ENCODE data around the gene ALDOB. TPM values are rescaled to one million over a fixed set of nuclear protein-coding genes. Genes with fewer than 3 reads are reported as not detected.
A peak's percentile ranks its signal among the peaks of the same experiment; 100 is the strongest.

Gene ALDOB
- total and polyA plus RNA-seq, 2 of the 13 experiments (the other 11 are each of a cell fraction or from before 2014, with no cell fraction given), result 0.29 to 0.97 TPM

DNA sequence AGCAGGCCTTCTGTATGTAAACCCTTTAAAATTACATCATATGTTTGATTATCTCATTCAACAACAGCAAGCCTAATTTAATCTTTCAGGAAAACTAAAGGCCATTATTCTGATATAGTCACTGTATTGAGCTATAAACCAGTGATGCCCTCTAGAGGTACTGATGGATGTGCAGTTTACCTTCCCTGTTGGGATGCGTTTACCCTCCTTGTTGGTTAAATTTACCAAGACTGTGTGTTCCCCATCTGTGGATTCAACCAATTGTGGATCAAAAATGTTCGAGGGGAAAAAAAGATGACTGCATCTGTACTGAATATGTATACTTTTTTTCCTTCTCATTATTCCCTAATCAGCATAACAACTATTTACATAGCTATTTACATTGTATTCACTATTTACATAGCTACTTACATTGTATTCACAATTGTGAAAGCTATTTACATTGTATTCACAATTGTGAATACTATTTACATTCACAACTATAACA, 47.0 kb downstream of the ALDOB start (continued):
- TF ChIP-seq, protein P1, sequence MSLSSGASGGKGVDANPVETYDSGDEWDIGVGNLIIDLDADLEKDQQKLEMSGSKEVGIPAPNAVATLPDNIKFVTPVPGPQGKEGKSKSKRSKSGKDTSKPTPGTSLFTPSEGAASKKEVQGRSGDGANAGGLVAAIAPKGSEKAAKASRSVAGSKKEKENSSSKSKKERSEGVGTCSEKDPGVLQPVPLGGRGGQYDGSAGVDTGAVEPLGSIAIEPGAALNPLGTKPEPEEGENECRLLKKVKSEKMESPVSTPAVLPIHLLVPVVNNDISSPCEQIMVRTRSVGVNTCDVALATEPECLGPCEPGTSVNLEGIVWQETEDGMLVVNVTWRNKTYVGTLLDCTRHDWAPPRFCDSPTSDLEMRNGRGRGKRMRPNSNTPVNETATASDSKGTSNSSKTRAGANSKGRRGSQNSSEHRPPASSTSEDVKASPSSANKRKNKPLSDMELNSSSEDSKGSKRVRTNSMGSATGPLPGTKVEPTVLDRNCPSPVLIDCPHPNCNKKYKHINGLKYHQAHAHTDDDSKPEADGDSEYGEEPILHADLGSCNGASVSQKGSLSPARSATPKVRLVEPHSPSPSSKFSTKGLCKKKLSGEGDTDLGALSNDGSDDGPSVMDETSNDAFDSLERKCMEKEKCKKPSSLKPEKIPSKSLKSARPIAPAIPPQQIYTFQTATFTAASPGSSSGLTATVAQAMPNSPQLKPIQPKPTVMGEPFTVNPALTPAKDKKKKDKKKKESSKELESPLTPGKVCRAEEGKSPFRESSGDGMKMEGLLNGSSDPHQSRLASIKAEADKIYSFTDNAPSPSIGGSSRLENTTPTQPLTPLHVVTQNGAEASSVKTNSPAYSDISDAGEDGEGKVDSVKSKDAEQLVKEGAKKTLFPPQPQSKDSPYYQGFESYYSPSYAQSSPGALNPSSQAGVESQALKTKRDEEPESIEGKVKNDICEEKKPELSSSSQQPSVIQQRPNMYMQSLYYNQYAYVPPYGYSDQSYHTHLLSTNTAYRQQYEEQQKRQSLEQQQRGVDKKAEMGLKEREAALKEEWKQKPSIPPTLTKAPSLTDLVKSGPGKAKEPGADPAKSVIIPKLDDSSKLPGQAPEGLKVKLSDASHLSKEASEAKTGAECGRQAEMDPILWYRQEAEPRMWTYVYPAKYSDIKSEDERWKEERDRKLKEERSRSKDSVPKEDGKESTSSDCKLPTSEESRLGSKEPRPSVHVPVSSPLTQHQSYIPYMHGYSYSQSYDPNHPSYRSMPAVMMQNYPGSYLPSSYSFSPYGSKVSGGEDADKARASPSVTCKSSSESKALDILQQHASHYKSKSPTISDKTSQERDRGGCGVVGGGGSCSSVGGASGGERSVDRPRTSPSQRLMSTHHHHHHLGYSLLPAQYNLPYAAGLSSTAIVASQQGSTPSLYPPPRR (CRISPR knock-in tag; IDR thresholded peaks at IDR 0.05; ENCODE audit: borderline replicate concordance), result 0 out of 2 replicates have a peak, but pooled peaks have one; percentile 48
- peak; percentile 77 for TF ChIP-seq GATAD2A (CRISPR knock-in tag; IDR thresholded peaks at IDR 0.05)
- peak in 1 of 2 experiments; percentile 14; a peak in 1 of 4 replicates for TF ChIP-seq NR2F1 (CRISPR knock-in tag; IDR thresholded peaks at IDR 0.05)
- TF ChIP-seq FOXK1 (CRISPR knock-in tag; IDR thresholded peaks at IDR 0.05; ENCODE audit: borderline replicate concordance, low read depth), result peak; percentile 52; the same call in 1 of the 2 replicates
- peak; percentile 43 for TF ChIP-seq ASH2L (IDR thresholded peaks at IDR 0.05; ENCODE audit: insufficient read length, low read depth, low read length)
- TF ChIP-seq SOX13 (IDR thresholded peaks at IDR 0.05), result 0 out of 2 replicates have a peak, but pooled peaks have one; percentile 16
- TF ChIP-seq SOX13 (CRISPR knock-in tag; conservative IDR thresholded peaks at IDR 0.05 in 1 of 2, IDR thresholded peaks at IDR 0.05 in 1 of 2), result peak in 1 of 2 experiments; percentile 65; a peak in 2 of 4 replicates
- 0 out of 2 replicates have a peak, but pooled peaks have one; percentile 21 for TF ChIP-seq KAT8 (CRISPR knock-in tag; IDR thresholded peaks at IDR 0.05)
- TF ChIP-seq MAFF (IDR thresholded peaks at IDR 0.05; ENCODE audit: low read depth, low read length), result peak; percentile 44; the same call in 1 of the 2 replicates
- peak; percentile 10; the same call in 1 of the 2 replicates for TF ChIP-seq SIX1 (CRISPR knock-in tag; IDR thresholded peaks at IDR 0.05; ENCODE audit: borderline replicate concordance)
- no peak for TF ChIP-seq SOX6 (IDR thresholded peaks at IDR 0.05)
- TF ChIP-seq SOX6 (CRISPR knock-in tag; IDR thresholded peaks at IDR 0.05), result peak; percentile 78
- TF ChIP-seq, protein P2, sequence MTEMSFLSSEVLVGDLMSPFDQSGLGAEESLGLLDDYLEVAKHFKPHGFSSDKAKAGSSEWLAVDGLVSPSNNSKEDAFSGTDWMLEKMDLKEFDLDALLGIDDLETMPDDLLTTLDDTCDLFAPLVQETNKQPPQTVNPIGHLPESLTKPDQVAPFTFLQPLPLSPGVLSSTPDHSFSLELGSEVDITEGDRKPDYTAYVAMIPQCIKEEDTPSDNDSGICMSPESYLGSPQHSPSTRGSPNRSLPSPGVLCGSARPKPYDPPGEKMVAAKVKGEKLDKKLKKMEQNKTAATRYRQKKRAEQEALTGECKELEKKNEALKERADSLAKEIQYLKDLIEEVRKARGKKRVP (CRISPR knock-in tag; IDR thresholded peaks at IDR 0.05), result 0 out of 4 replicates have a peak, but pooled peaks of 1 of the 2 experiments have one; percentile 38
- TF ChIP-seq ELF3 (CRISPR knock-in tag; IDR thresholded peaks at IDR 0.05), result peak; percentile 41
- TF ChIP-seq, protein P3, sequence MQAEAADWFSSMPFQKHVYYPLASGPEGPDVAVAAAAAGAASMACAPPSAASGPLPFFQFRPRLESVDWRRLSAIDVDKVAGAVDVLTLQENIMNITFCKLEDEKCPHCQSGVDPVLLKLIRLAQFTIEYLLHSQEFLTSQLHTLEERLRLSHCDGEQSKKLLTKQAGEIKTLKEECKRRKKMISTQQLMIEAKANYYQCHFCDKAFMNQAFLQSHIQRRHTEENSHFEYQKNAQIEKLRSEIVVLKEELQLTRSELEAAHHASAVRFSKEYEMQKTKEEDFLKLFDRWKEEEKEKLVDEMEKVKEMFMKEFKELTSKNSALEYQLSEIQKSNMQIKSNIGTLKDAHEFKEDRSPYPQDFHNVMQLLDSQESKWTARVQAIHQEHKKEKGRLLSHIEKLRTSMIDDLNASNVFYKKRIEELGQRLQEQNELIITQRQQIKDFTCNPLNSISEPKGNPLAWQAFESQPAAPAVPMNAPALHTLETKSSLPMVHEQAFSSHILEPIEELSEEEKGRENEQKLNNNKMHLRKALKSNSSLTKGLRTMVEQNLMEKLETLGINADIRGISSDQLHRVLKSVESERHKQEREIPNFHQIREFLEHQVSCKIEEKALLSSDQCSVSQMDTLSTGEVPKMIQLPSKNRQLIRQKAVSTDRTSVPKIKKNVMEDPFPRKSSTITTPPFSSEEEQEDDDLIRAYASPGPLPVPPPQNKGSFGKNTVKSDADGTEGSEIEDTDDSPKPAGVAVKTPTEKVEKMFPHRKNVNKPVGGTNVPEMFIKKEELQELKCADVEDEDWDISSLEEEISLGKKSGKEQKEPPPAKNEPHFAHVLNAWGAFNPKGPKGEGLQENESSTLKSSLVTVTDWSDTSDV (CRISPR knock-in tag; IDR thresholded peaks at IDR 0.05), result no peak
- TF ChIP-seq, protein P4, sequence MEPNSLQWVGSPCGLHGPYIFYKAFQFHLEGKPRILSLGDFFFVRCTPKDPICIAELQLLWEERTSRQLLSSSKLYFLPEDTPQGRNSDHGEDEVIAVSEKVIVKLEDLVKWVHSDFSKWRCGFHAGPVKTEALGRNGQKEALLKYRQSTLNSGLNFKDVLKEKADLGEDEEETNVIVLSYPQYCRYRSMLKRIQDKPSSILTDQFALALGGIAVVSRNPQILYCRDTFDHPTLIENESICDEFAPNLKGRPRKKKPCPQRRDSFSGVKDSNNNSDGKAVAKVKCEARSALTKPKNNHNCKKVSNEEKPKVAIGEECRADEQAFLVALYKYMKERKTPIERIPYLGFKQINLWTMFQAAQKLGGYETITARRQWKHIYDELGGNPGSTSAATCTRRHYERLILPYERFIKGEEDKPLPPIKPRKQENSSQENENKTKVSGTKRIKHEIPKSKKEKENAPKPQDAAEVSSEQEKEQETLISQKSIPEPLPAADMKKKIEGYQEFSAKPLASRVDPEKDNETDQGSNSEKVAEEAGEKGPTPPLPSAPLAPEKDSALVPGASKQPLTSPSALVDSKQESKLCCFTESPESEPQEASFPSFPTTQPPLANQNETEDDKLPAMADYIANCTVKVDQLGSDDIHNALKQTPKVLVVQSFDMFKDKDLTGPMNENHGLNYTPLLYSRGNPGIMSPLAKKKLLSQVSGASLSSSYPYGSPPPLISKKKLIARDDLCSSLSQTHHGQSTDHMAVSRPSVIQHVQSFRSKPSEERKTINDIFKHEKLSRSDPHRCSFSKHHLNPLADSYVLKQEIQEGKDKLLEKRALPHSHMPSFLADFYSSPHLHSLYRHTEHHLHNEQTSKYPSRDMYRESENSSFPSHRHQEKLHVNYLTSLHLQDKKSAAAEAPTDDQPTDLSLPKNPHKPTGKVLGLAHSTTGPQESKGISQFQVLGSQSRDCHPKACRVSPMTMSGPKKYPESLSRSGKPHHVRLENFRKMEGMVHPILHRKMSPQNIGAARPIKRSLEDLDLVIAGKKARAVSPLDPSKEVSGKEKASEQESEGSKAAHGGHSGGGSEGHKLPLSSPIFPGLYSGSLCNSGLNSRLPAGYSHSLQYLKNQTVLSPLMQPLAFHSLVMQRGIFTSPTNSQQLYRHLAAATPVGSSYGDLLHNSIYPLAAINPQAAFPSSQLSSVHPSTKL (CRISPR knock-in tag; IDR thresholded peaks at IDR 0.05), result peak; percentile 66
